A673 (cell line): ENCODE measurements around the gene DNMT3A.

Experiments used
- CTCF ChIP-seq: fragments of 300-800, 200-600 bp; sonication (generic); conservative IDR thresholded peaks from 2 replicates; pipeline ENCODE4 v1.5.1; 2017; ENCODE audit warnings: low read depth, mild to moderate bottlenecking, antibody characterized with exemption, low read length, moderate library complexity, mixed read lengths
- EZH2 ChIP-seq: fragments of 200-600 bp; sonication (generic); IDR thresholded peaks from 2 replicates; pipeline ENCODE4 v1.6.1; 2017; ENCODE audit warnings: borderline replicate concordance, low read depth, mild to moderate bottlenecking, mixed read lengths, antibody characterized with exemption, low read length; ENCODE audit not compliant: poor library complexity, severe bottlenecking

GRCh38 chr2:25308599-25308998 lies 33.1 kb downstream of the DNMT3A start:
- TF ChIP-seq CTCF (no peak), EZH2 (no peak)
